WTC11 (cell line): ENCODE measurements around the gene RFX3. TPM values are rescaled to one million over a fixed set of nuclear protein-coding genes. Genes with fewer than 3 reads are reported as not detected.

Source experiments
- ATAC-seq: fragments of 200-7000 bp; cut with Tn5 transposase; 2 replicates; pipeline ENCODE4 v1.10.0; 2021; ENCODE audit warnings: mild to moderate bottlenecking, moderate library complexity
- CTCF ChIA-PET: fragments of 300-600 bp; sonication (Branson Sonifier 250); formaldehyde crosslinking; loops from one replicate; lab custom pipeline; 2021; ENCODE audit warnings: antibody characterized with exemption; lab: Charles Lee
- POLR2A ChIA-PET: fragments of 350-600 bp; sonication (Branson Sonifier 250); formaldehyde crosslinking; loops from one replicate; lab custom pipeline; 2021; ENCODE audit warnings: antibody characterized with exemption; lab: Charles Lee
- DNase-seq: peaks from one replicate; pipeline ENCODE4 v3.0.0; 2021; ENCODE audit warnings: low spot score
- H3K27ac Mint-ChIP-seq: 2 replicates; pipeline ENCODE4 v1.8.0; 2021; ENCODE audit warnings: mixed read lengths
- H3K27me3 Mint-ChIP-seq: 2 replicates; pipeline ENCODE4 v1.8.0; 2021; ENCODE audit warnings: low read depth, mild to moderate bottlenecking, moderate library complexity, mixed read lengths
- H3K36me3 Mint-ChIP-seq: 2 replicates; pipeline ENCODE4 v1.8.0; 2021; ENCODE audit warnings: mixed read lengths
- H3K4me1 Mint-ChIP-seq: 2 replicates; pipeline ENCODE4 v1.8.0; 2022; ENCODE audit warnings: mixed read lengths
- H3K4me3 Mint-ChIP-seq: 2 replicates; pipeline ENCODE4 v1.8.0; 2021; ENCODE audit warnings: mild to moderate bottlenecking, moderate library complexity, mixed read lengths
- H3K9me3 Mint-ChIP-seq: 2 replicates; pipeline ENCODE4 v1.8.0; 2021; ENCODE audit warnings: mixed read lengths
- CBFB ChIP-seq: sonication (generic); formaldehyde crosslinking; IDR thresholded peaks from 2 replicates; pipeline ENCODE4 v1.8.1; 2022; ENCODE audit warnings: mild to moderate bottlenecking, low read depth, missing genetic modification reagents
- E2F4 ChIP-seq: sonication (generic); formaldehyde crosslinking; IDR thresholded peaks from 2 replicates; pipeline ENCODE4 v1.8.1; 2022; ENCODE audit warnings: low read depth, mild to moderate bottlenecking, moderate library complexity, missing genetic modification reagents, borderline replicate concordance
- E2F5 ChIP-seq: sonication (generic); formaldehyde crosslinking; IDR thresholded peaks from 2 replicates; pipeline ENCODE4 v1.8.1; 2022; ENCODE audit warnings: mild to moderate bottlenecking, moderate library complexity, missing genetic modification reagents
- GABPB1 ChIP-seq: sonication (generic); formaldehyde crosslinking; IDR thresholded peaks from 2 replicates; pipeline ENCODE4 v1.8.1; 2023; ENCODE audit warnings: mild to moderate bottlenecking, missing genetic modification reagents
- GTF2I ChIP-seq: fragments of 250-450 bp; sonication (Bioruptor Pico); conservative IDR thresholded peaks from 2 replicates; pipeline ENCODE4 v1.4.0; 2021; ENCODE audit warnings: mild to moderate bottlenecking
- JUN ChIP-seq: sonication (generic); formaldehyde crosslinking; IDR thresholded peaks from 2 replicates; pipeline ENCODE4 v1.8.0; 2023; ENCODE audit warnings: mild to moderate bottlenecking, missing genetic modification reagents
- MXD4 ChIP-seq: fragments of 250-450 bp; sonication (Bioruptor Pico); IDR thresholded peaks from 2 replicates; pipeline ENCODE4 v1.8.0; 2021; ENCODE audit warnings: mild to moderate bottlenecking, moderate library complexity, borderline replicate concordance
- NFYB ChIP-seq: sonication (generic); formaldehyde crosslinking; conservative IDR thresholded peaks from 2 replicates; pipeline ENCODE4 v1.8.0; 2022; ENCODE audit warnings: low read depth, missing genetic modification reagents
- NR1H2 ChIP-seq: sonication (generic); formaldehyde crosslinking; IDR thresholded peaks from 2 replicates; pipeline ENCODE4 v1.9.0; 2021; ENCODE audit warnings: mild to moderate bottlenecking, moderate library complexity, missing genetic modification reagents
- NR2C2 ChIP-seq: sonication (generic); formaldehyde crosslinking; IDR thresholded peaks from 2 replicates; pipeline ENCODE4 v1.8.0; 2022; ENCODE audit warnings: mild to moderate bottlenecking, missing genetic modification reagents
- PRDM15 ChIP-seq: sonication (generic); formaldehyde crosslinking; IDR thresholded peaks from 2 replicates; pipeline ENCODE4 v1.8.0; 2022; ENCODE audit warnings: missing genetic modification reagents
- SMAD4 ChIP-seq: sonication (generic); formaldehyde crosslinking; IDR thresholded peaks from 2 replicates; pipeline ENCODE4 v1.8.0; 2022; ENCODE audit warnings: mild to moderate bottlenecking, missing genetic modification reagents
- SP1 ChIP-seq: sonication (generic); formaldehyde crosslinking; conservative IDR thresholded peaks from 2 replicates; pipeline ENCODE4 v1.8.1; 2022; ENCODE audit warnings: missing genetic modification reagents
- USF1 ChIP-seq: sonication (generic); formaldehyde crosslinking; IDR thresholded peaks from 2 replicates; pipeline ENCODE4 v1.8.0; 2022; ENCODE audit warnings: mild to moderate bottlenecking, missing genetic modification reagents
- ZBTB21 ChIP-seq: sonication (generic); formaldehyde crosslinking; IDR thresholded peaks from 2 replicates; pipeline ENCODE4 v1.8.1; 2023; ENCODE audit warnings: mild to moderate bottlenecking, missing genetic modification reagents, borderline replicate concordance
- ZBTB43 ChIP-seq: sonication (generic); formaldehyde crosslinking; IDR thresholded peaks from 2 replicates; pipeline ENCODE4 v1.8.1; 2023; ENCODE audit warnings: mild to moderate bottlenecking, missing genetic modification reagents
- ZNF138 ChIP-seq: sonication (generic); formaldehyde crosslinking; conservative IDR thresholded peaks from 2 replicates; pipeline ENCODE4 v1.8.1; 2022; ENCODE audit warnings: mild to moderate bottlenecking, moderate library complexity, missing genetic modification reagents
- ZNF219 ChIP-seq: sonication (generic); formaldehyde crosslinking; IDR thresholded peaks from 2 replicates; pipeline ENCODE4 v1.8.0; 2023; ENCODE audit warnings: missing genetic modification reagents, mild to moderate bottlenecking, borderline replicate concordance
- ZNF263 ChIP-seq: sonication (generic); formaldehyde crosslinking; IDR thresholded peaks from 2 replicates; pipeline ENCODE4 v1.8.1; 2022; ENCODE audit warnings: low read depth, mild to moderate bottlenecking, moderate library complexity, missing genetic modification reagents
- ZNF512 ChIP-seq: sonication (generic); formaldehyde crosslinking; IDR thresholded peaks from 2 replicates; pipeline ENCODE4 v1.8.1; 2022; ENCODE audit warnings: missing genetic modification reagents, borderline replicate concordance
- total RNA-seq: library from RNA; stranded (reverse); gene quantifications from 3 replicates; pipeline ENCODE4 v1.2.3, GENCODE V29; 2021
- TF ChIP-seq, protein P1 (sequence below): fragments of 250-450 bp; sonication (Bioruptor Pico); IDR thresholded peaks from 2 replicates; pipeline ENCODE4 v1.9.0; 2021; ENCODE audit warnings: mild to moderate bottlenecking
- TF ChIP-seq, protein P2 (sequence below): sonication (generic); formaldehyde crosslinking; IDR thresholded peaks from 2 replicates; pipeline ENCODE4 v1.8.1; 2023; ENCODE audit warnings: mild to moderate bottlenecking, missing genetic modification reagents

Gene RFX3
- total RNA-seq, 1 experiment from 2014 or later = 13.7 TPM

GRCh38 chr9:3495855-3496254, 29.9 kb downstream of the RFX3 start:
- CTCF ChIA-PET = interaction anchor here (0.8 to 1.0 kb wide), 3 partner anchors 16 to 255 kb away, joined by 3 read pairs; no protein-coding TSS in a partner anchor
- DNase-seq (no peak), ATAC-seq (no peak)
- Mint-ChIP-seq H3K4me1 (peaks cover 16% of the 10 kb centered on the region), H3K36me3 (no peaks in the 10 kb centered on the region), H3K4me3 (no peak overlapping the region), H3K27me3 (no peaks in the 10 kb centered on the region), H3K27ac (no peak overlapping the region), H3K9me3 (peaks cover 4% of the 10 kb centered on the region; the same call in 1 of the 2 replicates)
- POLR2A ChIA-PET = no interaction called here
- TF ChIP-seq GTF2I (CRISPR knock-in tag) (no peak), NR2C2 (no peak), SP1 (CRISPR knock-in tag) (no peak), CBFB (no peak), E2F5 (CRISPR knock-in tag) (no peak), MXD4 (CRISPR knock-in tag) (no peak), USF1 (CRISPR knock-in tag) (no peak), NFYB (no peak), NR1H2 (CRISPR knock-in tag) (no peak), GABPB1 (CRISPR knock-in tag) (no peak), ZBTB21 (CRISPR knock-in tag) (no peak), ZBTB43 (no peak)
- TF ChIP-seq, protein P1, sequence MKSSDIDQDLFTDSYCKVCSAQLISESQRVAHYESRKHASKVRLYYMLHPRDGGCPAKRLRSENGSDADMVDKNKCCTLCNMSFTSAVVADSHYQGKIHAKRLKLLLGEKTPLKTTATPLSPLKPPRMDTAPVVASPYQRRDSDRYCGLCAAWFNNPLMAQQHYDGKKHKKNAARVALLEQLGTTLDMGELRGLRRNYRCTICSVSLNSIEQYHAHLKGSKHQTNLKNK (CRISPR knock-in tag) = no peak
- TF ChIP-seq, protein P2, sequence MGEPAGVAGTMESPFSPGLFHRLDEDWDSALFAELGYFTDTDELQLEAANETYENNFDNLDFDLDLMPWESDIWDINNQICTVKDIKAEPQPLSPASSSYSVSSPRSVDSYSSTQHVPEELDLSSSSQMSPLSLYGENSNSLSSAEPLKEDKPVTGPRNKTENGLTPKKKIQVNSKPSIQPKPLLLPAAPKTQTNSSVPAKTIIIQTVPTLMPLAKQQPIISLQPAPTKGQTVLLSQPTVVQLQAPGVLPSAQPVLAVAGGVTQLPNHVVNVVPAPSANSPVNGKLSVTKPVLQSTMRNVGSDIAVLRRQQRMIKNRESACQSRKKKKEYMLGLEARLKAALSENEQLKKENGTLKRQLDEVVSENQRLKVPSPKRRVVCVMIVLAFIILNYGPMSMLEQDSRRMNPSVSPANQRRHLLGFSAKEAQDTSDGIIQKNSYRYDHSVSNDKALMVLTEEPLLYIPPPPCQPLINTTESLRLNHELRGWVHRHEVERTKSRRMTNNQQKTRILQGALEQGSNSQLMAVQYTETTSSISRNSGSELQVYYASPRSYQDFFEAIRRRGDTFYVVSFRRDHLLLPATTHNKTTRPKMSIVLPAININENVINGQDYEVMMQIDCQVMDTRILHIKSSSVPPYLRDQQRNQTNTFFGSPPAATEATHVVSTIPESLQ = no peak
- TF ChIP-seq, all 79 proteins: peak for 0

DNA sequence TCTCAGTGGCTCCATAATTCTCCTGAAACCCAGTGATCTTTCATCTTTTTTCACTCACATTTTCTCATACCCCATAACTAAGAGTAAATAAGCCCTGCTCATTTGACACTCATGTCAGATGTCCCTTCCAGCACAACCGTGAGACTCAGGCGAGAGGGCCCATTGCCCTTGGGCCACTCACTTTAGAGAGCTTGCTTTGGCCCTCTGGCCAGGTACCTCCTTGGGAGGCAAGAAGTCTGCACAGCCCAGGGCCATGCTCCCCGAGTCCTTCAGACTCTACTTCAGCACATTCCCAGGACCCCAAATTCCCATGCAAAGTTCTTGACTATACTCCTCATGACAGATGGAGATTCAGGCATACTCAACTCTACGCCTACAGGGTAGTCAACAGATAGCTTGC, 33.6 kb downstream of the RFX3 start:
- no peaks in the 10 kb centered on the region for H3K36me3 Mint-ChIP-seq
- H3K9me3 Mint-ChIP-seq = peaks cover 4% of the 10 kb centered on the region; the same call in 1 of the 2 replicates
- ChIA-PET CTCF (no interaction called here), POLR2A (no interaction called here)
- H3K4me1 Mint-ChIP-seq = no peaks in the 10 kb centered on the region
- peak overlapping the region; percentile 1; the same call in 1 of the 2 replicates for H3K27ac Mint-ChIP-seq
- ATAC-seq = no peak
- DNase-seq = no peak
- no peaks in the 10 kb centered on the region for H3K27me3 Mint-ChIP-seq
- no peak overlapping the region for H3K4me3 Mint-ChIP-seq
- TF ChIP-seq MXD4 (CRISPR knock-in tag) (no peak), ZNF263 (CRISPR knock-in tag) (no peak), ZNF219 (CRISPR knock-in tag) (no peak), JUN (CRISPR knock-in tag) (no peak), ZNF512 (no peak), ZNF138 (CRISPR knock-in tag) (no peak), NFYB (no peak), E2F4 (CRISPR knock-in tag) (no peak), SMAD4 (CRISPR knock-in tag) (no peak), PRDM15 (no peak)
- TF ChIP-seq, protein P2 = no peak
